Neural cell (in vitro differentiated cells): ENCODE data around the gene OTOG.

Source experiments
- EP300 ChIP-seq: fragments of 450-650 bp; conservative IDR thresholded peaks from 2 replicates; pipeline ENCODE4 v1.6.1; 2014; ENCODE audit warnings: antibody characterized with exemption, mild to moderate bottlenecking, moderate library complexity; ENCODE audit not compliant: poor library complexity, severe bottlenecking
- EZH2 ChIP-seq: fragments of 200-600, 300-800 bp; shearing (Covaris generic), sonication (generic); IDR thresholded peaks from 2 replicates; pipeline ENCODE4 v1.6.1; 2014; ENCODE audit warnings: antibody characterized with exemption, low read length, borderline replicate concordance, mild to moderate bottlenecking; ENCODE audit not compliant: insufficient read depth, poor library complexity, severe bottlenecking
- MXI1 ChIP-seq: fragments of 450-650 bp; conservative IDR thresholded peaks from 2 replicates; pipeline ENCODE4 v1.6.1; 2014; ENCODE audit warnings: antibody characterized with exemption, mild to moderate bottlenecking; ENCODE audit not compliant: poor library complexity, severe bottlenecking
- POLR2AphosphoS5 ChIP-seq: IDR thresholded peaks from 2 replicates; pipeline ENCODE4 v1.6.1; 2012
- RAD21 ChIP-seq: fragments of 450-650 bp; conservative IDR thresholded peaks from 2 replicates; pipeline ENCODE4 v1.6.1; 2014; ENCODE audit warnings: antibody characterized with exemption, mild to moderate bottlenecking, moderate library complexity
- SMC3 ChIP-seq: fragments of 450-650 bp; conservative IDR thresholded peaks from 2 replicates; pipeline ENCODE4 v1.6.1; 2014; ENCODE audit warnings: antibody characterized with exemption, mild to moderate bottlenecking, moderate library complexity; ENCODE audit not compliant: poor library complexity
- TF ChIP-seq, protein P1 (sequence below): fragments of 450-650 bp; IDR thresholded peaks from 2 replicates; pipeline ENCODE4 v1.5.1; 2014; ENCODE audit warnings: antibody characterized with exemption, mild to moderate bottlenecking, moderate library complexity; ENCODE audit not compliant: poor library complexity, severe bottlenecking

DNA sequence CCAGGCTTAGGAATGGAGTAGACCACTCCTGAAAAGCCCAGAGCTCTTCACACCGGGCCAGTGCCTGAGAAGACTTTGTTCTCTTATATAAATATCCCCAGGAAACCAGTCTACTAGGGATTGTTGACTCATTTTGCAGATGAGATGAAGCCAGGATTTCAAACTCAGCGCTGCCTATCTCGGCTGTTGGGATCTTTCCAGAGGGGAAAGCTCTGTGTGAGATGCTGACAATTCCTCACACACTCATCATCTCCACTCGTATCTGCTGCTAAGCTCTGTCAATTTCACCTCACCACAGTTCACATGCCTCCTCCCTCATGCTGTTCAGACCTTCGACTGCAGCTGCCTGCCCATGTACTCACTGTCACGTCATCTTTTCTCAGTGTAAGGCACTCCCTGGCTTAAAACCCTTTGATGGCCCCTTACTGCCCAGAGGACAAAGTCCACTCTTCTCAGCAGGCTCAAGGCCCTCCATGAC is 15.4 kb upstream of the OTOG start:
- TF ChIP-seq, protein P1, sequence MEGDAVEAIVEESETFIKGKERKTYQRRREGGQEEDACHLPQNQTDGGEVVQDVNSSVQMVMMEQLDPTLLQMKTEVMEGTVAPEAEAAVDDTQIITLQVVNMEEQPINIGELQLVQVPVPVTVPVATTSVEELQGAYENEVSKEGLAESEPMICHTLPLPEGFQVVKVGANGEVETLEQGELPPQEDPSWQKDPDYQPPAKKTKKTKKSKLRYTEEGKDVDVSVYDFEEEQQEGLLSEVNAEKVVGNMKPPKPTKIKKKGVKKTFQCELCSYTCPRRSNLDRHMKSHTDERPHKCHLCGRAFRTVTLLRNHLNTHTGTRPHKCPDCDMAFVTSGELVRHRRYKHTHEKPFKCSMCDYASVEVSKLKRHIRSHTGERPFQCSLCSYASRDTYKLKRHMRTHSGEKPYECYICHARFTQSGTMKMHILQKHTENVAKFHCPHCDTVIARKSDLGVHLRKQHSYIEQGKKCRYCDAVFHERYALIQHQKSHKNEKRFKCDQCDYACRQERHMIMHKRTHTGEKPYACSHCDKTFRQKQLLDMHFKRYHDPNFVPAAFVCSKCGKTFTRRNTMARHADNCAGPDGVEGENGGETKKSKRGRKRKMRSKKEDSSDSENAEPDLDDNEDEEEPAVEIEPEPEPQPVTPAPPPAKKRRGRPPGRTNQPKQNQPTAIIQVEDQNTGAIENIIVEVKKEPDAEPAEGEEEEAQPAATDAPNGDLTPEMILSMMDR = no peak
- TF ChIP-seq RAD21 (no peak), EP300 (no peak), SMC3 (no peak), EZH2 (no peak), POLR2AphosphoS5 (no peak), MXI1 (no peak)
